K562 (cell line): Measurements from ENCODE around the gene PHC1. TPM values are rescaled to one million over a fixed set of nuclear protein-coding genes. Genes with fewer than 3 reads are reported as not detected.
A peak's percentile ranks its signal among the peaks of the same experiment; 100 is the strongest.

ENCODE experiments used
- ATAC-seq: fragments of 200-7000 bp; cut with Tn5 transposase; 3 replicates; pipeline ENCODE4 v1.9.1; 2020; ENCODE audit warnings: moderate library complexity
- BruUV-seq: library from RNA; stranded (reverse); fragments of 400-500 nt; replicated peaks from 2 replicates; lab custom pipeline; 2021; lab: Mats Ljungman, UMichigan
- CTCF ChIA-PET: fragments of 300-600 bp; formaldehyde crosslinking; extraction: SDS; loops from one replicate; lab custom pipeline; 2021; ENCODE audit warnings: low intra/inter-chr PET ratio; lab: Yijun Ruan, JAX
- POLR2A ChIA-PET: fragments of 300-600, 350-650 bp; sonication (Branson Sonifier 250); formaldehyde crosslinking; extraction: SDS; loops from one replicate; lab custom pipeline; 2021; ENCODE audit warnings: antibody characterized with exemption, inconsistent platforms; lab: Yijun Ruan, JAX
- DNase-seq, 4 experiments: peaks; one replicate each; pipeline versions ENCODE4 v3.0.0 to v3.0.0-alpha.2; 2011 to 2018; ENCODE audit warnings: low spot score in 3 of 4, mixed read lengths in 3 of 4; ENCODE audit errors: extremely low read depth in 1 of 4
- FAIRE-seq: peaks from 2 replicates; lab custom pipeline; 2011; peaks lifted over from hg19 to GRCh38; lab: Jason Lieb, UNC
- H2AFZ ChIP-seq: 2 replicates; pipeline ENCODE4 v1.6.0; 2011; ENCODE audit warnings: low read depth, low read length, control low read depth, inconsistent platforms
- H3K27ac ChIP-seq: fragments of 200-600 bp; 3 replicates; pipeline ENCODE4 v1.8.0; 2011; ENCODE audit warnings: low read depth, mild to moderate bottlenecking, control low read depth, inconsistent platforms, low read length, moderate library complexity, mixed read lengths; ENCODE audit errors: extremely low read depth
- H3K27me3 ChIP-seq, 2 experiments: fragments of 300-600 bp in 1 of 2; 2 replicates in 1 of 2; 3 replicates in 1 of 2; pipeline versions ENCODE4 v1.6.0 to v1.8.0; 2011; ENCODE audit warnings: inconsistent platforms in 2 of 2, low read length in 2 of 2, mild to moderate bottlenecking in 1 of 2, mixed read lengths in 1 of 2, moderate library complexity in 1 of 2; ENCODE audit not compliant: control insufficient read depth in 2 of 2, insufficient read depth in 2 of 2
- H3K36me3 ChIP-seq: fragments of 300-600 bp; 3 replicates; pipeline ENCODE4 v1.8.0; 2011; ENCODE audit warnings: mild to moderate bottlenecking, low read length, inconsistent platforms; ENCODE audit not compliant: control insufficient read depth, insufficient read depth
- H3K4me1 ChIP-seq, 2 experiments: fragments of 200-600 bp in 1 of 2; replicated peaks in 1 of 2; 2 replicates in 1 of 2; 3 replicates in 1 of 2; pipeline versions ENCODE4 v1.5.1 to v1.8.0; 2011; ENCODE audit warnings: inconsistent platforms in 2 of 2, low read length in 2 of 2, mild to moderate bottlenecking in 1 of 2, mixed read lengths in 1 of 2, moderate library complexity in 1 of 2; ENCODE audit not compliant: control insufficient read depth in 2 of 2, insufficient read depth in 2 of 2
- H3K4me2 ChIP-seq: 2 replicates; pipeline ENCODE4 v1.6.1; 2011; ENCODE audit warnings: low read length, control low read depth, inconsistent platforms, mixed read lengths; ENCODE audit not compliant: insufficient read depth
- H3K4me3 ChIP-seq: fragments of 200-600 bp; sonication (generic), shearing (Covaris generic); 2 replicates; pipeline ENCODE4 v1.5.1; 2016; ENCODE audit warnings: control low read depth, inconsistent platforms
- H3K79me2 ChIP-seq: fragments of 200-600 bp; 3 replicates; pipeline ENCODE4 v1.8.0; 2011; ENCODE audit warnings: low read length, inconsistent platforms; ENCODE audit not compliant: control insufficient read depth, insufficient read depth
- H3K9ac ChIP-seq, 2 experiments: 2 replicates each; pipeline versions ENCODE4 v1.6.0 to v1.6.1; 2011; ENCODE audit warnings: low read depth in 2 of 2, low read length in 2 of 2, control low read depth in 1 of 2, inconsistent platforms in 1 of 2, mild to moderate bottlenecking in 1 of 2, mixed read lengths in 1 of 2; ENCODE audit not compliant: insufficient read depth in 1 of 2
- H3K9me1 ChIP-seq: one replicate; pipeline ENCODE4 v1.6.0; 2011; ENCODE audit warnings: inconsistent platforms, mild to moderate bottlenecking, low read length, moderate library complexity; ENCODE audit not compliant: control insufficient read depth, insufficient read depth
- H3K9me3 ChIP-seq: replicated peaks from 2 replicates; pipeline ENCODE4 v1.5.1; 2011; ENCODE audit warnings: low read depth, low read length, inconsistent platforms; ENCODE audit not compliant: control insufficient read depth, insufficient read depth
- H4K20me1 ChIP-seq: replicated peaks from 2 replicates; pipeline ENCODE4 v1.6.1; 2011; ENCODE audit warnings: low read length, inconsistent platforms, mixed read lengths; ENCODE audit not compliant: control insufficient read depth, insufficient read depth
- ASH1L ChIP-seq: fragments of 450-650 bp; IDR thresholded peaks from 2 replicates; pipeline ENCODE4 v1.6.1; 2018; ENCODE audit warnings: borderline replicate concordance, mild to moderate bottlenecking, low read depth; ENCODE audit not compliant: partially characterized antibody
- ATF1 ChIP-seq, 2 experiments: fragments of 450-650 bp in 1 of 2; IDR thresholded peaks; 2 replicates each; pipeline ENCODE4 v1.6.1; 2016; ENCODE audit warnings: missing compliant biosample characterization in 1 of 2, missing genetic modification characterization in 1 of 2
- DPF2 ChIP-seq: fragments of 450-650 bp; IDR thresholded peaks from 2 replicates; pipeline ENCODE4 v1.6.1; 2016
- ELF1 ChIP-seq: fragments of 200-800 bp; sonication (Bioruptor generic); IDR thresholded peaks from 2 replicates; pipeline ENCODE4 v1.6.1; 2016; ENCODE audit warnings: missing genetic modification characterization, missing compliant biosample characterization
- ETV1 ChIP-seq: fragments of 450-650 bp; conservative IDR thresholded peaks from 2 replicates; pipeline ENCODE4 v1.6.1; 2016; ENCODE audit warnings: missing genetic modification characterization, control low read depth, low read depth, missing compliant biosample characterization
- MAZ ChIP-seq, 2 experiments: fragments of 450-650 bp in 1 of 2; sonication (generic) in 1 of 2; formaldehyde crosslinking; IDR thresholded peaks in 1 of 2; conservative IDR thresholded peaks in 1 of 2; 2 replicates each; pipeline versions ENCODE4 v1.4.0 to v1.5.0; 2020; ENCODE audit warnings: mild to moderate bottlenecking in 1 of 2, missing genetic modification reagents in 1 of 2
- MLLT1 ChIP-seq, 2 experiments: fragments of 450-650 bp; IDR thresholded peaks; 2 replicates each; pipeline ENCODE4 v1.6.1; 2016
- NRF1 ChIP-seq, 2 experiments: fragments of 450-650 bp; IDR thresholded peaks in 1 of 2; conservative IDR thresholded peaks in 1 of 2; 2 replicates each; pipeline ENCODE4 v1.6.1; 2014; ENCODE audit warnings: mild to moderate bottlenecking in 2 of 2
- PHF8 ChIP-seq: fragments of 200-600 bp; sonication (generic); IDR thresholded peaks from 2 replicates; pipeline ENCODE4 v1.6.1; 2012; ENCODE audit warnings: mixed run types, mild to moderate bottlenecking, inconsistent platforms, low read length, moderate library complexity, borderline replicate concordance
- POLR2G ChIP-seq: fragments of 200-400 bp; formaldehyde crosslinking; IDR thresholded peaks from 2 replicates; pipeline ENCODE4 v1.6.1; 2017; ENCODE audit warnings: low read depth, mild to moderate bottlenecking, antibody characterized with exemption, low read length, moderate library complexity
- RAD21 ChIP-seq, 2 experiments: fragments of 250-450 bp in 1 of 2; fragments of 450-650 bp in 1 of 2; sonication (Bioruptor Pico) in 1 of 2; formaldehyde crosslinking in 1 of 2; IDR thresholded peaks in 1 of 2; conservative IDR thresholded peaks in 1 of 2; 2 replicates each; pipeline versions ENCODE4 v1.4.0 to v1.8.0; 2020 to 2022; ENCODE audit warnings: mild to moderate bottlenecking in 2 of 2, moderate library complexity in 1 of 2
- ZBTB11 ChIP-seq, 3 experiments: fragments of 200-800 bp in 1 of 3; fragments of 250-450 bp in 1 of 3; fragments of 450-650 bp in 1 of 3; sonication (Bioruptor Pico) in 1 of 3; sonication (Bioruptor generic) in 1 of 3; formaldehyde crosslinking in 1 of 3; IDR thresholded peaks; 2 replicates each; pipeline versions ENCODE4 v1.6.1 to v1.8.0; 2016 to 2022; ENCODE audit warnings: mild to moderate bottlenecking in 2 of 3, missing genetic modification characterization in 2 of 3, missing compliant biosample characterization in 1 of 3, moderate library complexity in 1 of 3
- ZEB2 ChIP-seq: fragments of 450-650 bp; IDR thresholded peaks from 2 replicates; pipeline ENCODE4 v1.6.1; 2016
- WGBS: fragments of 100-300 bp; shearing (Covaris generic); methylation state at CpG from one replicate; pipeline ENCODE4 v1.1.6; 2016; ENCODE audit warnings: low coverage, mixed read lengths; ENCODE audit not compliant: insufficient coverage; ENCODE audit errors: missing lambda C conversion rate; 5-methylcytosine and 5-hydroxymethylcytosine counted together
- in situ Hi-C: fragments of 300-500 bp; cut with MboI; formaldehyde crosslinking; loops from 4 replicates; pipeline ENCODE4 v1.15.0; 2018; ENCODE audit warnings: inconsistent platforms, mixed read lengths
- intact Hi-C: fragments of 100-400 bp; cut with micrococcal nuclease; formaldehyde crosslinking; loops from 2 replicates; pipeline ENCODE4 v1.14.2; 2022
- polyA plus RNA-seq, 8 experiments: library from polyadenylated mRNA; depleted of rRNA in 4 of 8; stranded (reverse) in 5 of 8; unstranded in 3 of 8; fragments of >200 nt; fragmentation: Nextera tagmentation in 2 of 8; fragmentation: Illumina TruSeq in 1 of 8; extraction: Ambion mirVana in 2 of 8; extraction: Trizol in 1 of 8; gene quantifications; 2 replicates each; pipeline versions ENCODE4 v1.2.1 to v1.2.3, GENCODE V29; 2011 to 2014; ENCODE audit warnings: inconsistent platforms in 1 of 8, missing spikeins in 1 of 8
- total RNA-seq, 7 experiments: library from RNA; depleted of rRNA in 6 of 7; stranded (reverse); fragments of >200 nt in 6 of 7; fragmentation: Illumina TruSeq in 2 of 7; extraction: Trizol in 2 of 7; gene quantifications; 2 replicates each; pipeline versions ENCODE4 v1.2.1 to v1.2.3, GENCODE V29; 2011 to 2021; ENCODE audit warnings: low replicate concordance in 1 of 7

PHC1 gene
- total and polyA plus RNA-seq, 9 of the 15 experiments (the other 6 are each of a cell fraction or from before 2014, with no cell fraction given): 1.9 to 13.7 (median 6.9) TPM

- FAIRE-seq: peak; percentile 40
- ChIA-PET POLR2A (interaction anchor here (0.6 to 1.0 kb wide), 2 partner anchors 34 to 302 kb away, joined by 4 to 5 read pairs; partner anchors contain the start of genes AICDA and M6PR), CTCF (no interaction called here)
- Histone ChIP-seq H3K79me2 (peaks cover 7% of the 10 kb centered on the region; the same call in 2 of the 3 replicates), H3K4me2 (peak overlapping the region; percentile 92), H2AFZ (peak overlapping the region; percentile 94), H3K27me3 (no peaks in the 10 kb centered on the region), H3K4me1 (peaks cover 6 to 23% of the 10 kb centered on the region in 2 experiments; a peak in 4 of 5 replicates), H3K36me3 (no peaks in the 10 kb centered on the region), H3K9me1 (no peaks in the 10 kb centered on the region), H3K4me3 (peak overlapping the region; percentile 55), H3K27ac (peak overlapping the region; percentile 19; the same call in 1 of the 3 replicates), H3K9me3 (no peaks in the 10 kb centered on the region), H3K9ac (peak overlapping the region; percentile 64 to 89), H4K20me1 (no peaks in the 10 kb centered on the region)
- no TSS peak for BruUV-seq
- in situ Hi-C loops: no loop called here
- ATAC-seq: peak; percentile 89
- WGBS: 2% methylated on average over 19 of the region's 35 CpGs
- peak; percentile 67 to 71 (median 69) for DNase-seq
- intact Hi-C loops: no loop called here
- 0 out of 2 replicates have a peak, but pooled peaks have one; percentile 12 for TF ChIP-seq ETV1 (tag)
- TF ChIP-seq ATF1 (CRISPR knock-in tag; IDR thresholded peaks at IDR 0.05): no peak
- no peak for TF ChIP-seq ATF1 (tag; IDR thresholded peaks at IDR 0.05)
- peak; percentile 49 to 53; a peak in 3 of 4 replicates for TF ChIP-seq MAZ (CRISPR knock-in tag; conservative IDR thresholded peaks at IDR 0.05 in 1 of 2, IDR thresholded peaks at IDR 0.05 in 1 of 2)
- peak; percentile 51 to 68; a peak in 3 of 4 replicates for TF ChIP-seq NRF1 (conservative IDR thresholded peaks at IDR 0.05 in 1 of 2, IDR thresholded peaks at IDR 0.05 in 1 of 2)
- TF ChIP-seq POLR2G: peak; percentile 45; the same call in 1 of the 2 replicates
- no peak for TF ChIP-seq RAD21 (CRISPR knock-in tag; conservative IDR thresholded peaks at IDR 0.05 in 1 of 2, IDR thresholded peaks at IDR 0.05 in 1 of 2)
- no peak for TF ChIP-seq ASH1L
- peak in 1 of 2 experiments; percentile 37; a peak in 1 of 4 replicates for TF ChIP-seq MLLT1 (IDR thresholded peaks at IDR 0.05)
- peak; percentile 28; the same call in 1 of the 2 replicates for TF ChIP-seq PHF8
- peak in 1 of 3 experiments; percentile 19; a peak in 1 of 6 replicates for TF ChIP-seq ZBTB11 (CRISPR knock-in tag; IDR thresholded peaks at IDR 0.05)
- peak; percentile 49; the same call in 1 of the 2 replicates for TF ChIP-seq ZEB2
- 0 out of 2 replicates have a peak, but pooled peaks have one; percentile 19 for TF ChIP-seq DPF2
- 0 out of 2 replicates have a peak, but pooled peaks have one; percentile 41 for TF ChIP-seq ELF1
Measured at GRCh38 chr12:8914716-8915526, 612 bp downstream of the PHC1 start.
